CD14-positive monocyte (primary cell): ENCODE measurements around the gene CSGALNACT2. TPM values are rescaled to one million over a fixed set of nuclear protein-coding genes. Genes with fewer than 3 reads are reported as not detected.

ENCODE experiments used
- DNase-seq, 3 donors: peaks; one replicate each; pipeline ENCODE4 v3.0.0-alpha.2; 2011 to 2022
- H2AFZ ChIP-seq: 2 replicates; pipeline ENCODE4 v1.6.0; 2012; ENCODE audit warnings: mild to moderate bottlenecking, low read depth, low read length, inconsistent platforms; ENCODE audit not compliant: insufficient read depth, poor library complexity, severe bottlenecking
- H3K27ac ChIP-seq, 2 donors: 1 replicate in 1 of 2; 2 replicates in 1 of 2; pipeline ENCODE4 v1.5.1; 2012 to 2013; ENCODE audit warnings: low read length in 2 of 2, control low read depth in 1 of 2, inconsistent platforms in 1 of 2, low read depth in 1 of 2, mild to moderate bottlenecking in 1 of 2
- H3K27me3 ChIP-seq, 2 donors: one replicate each; pipeline versions ENCODE4 v1.6.0 to v1.6.1; 2011 to 2013; ENCODE audit warnings: low read length in 2 of 2; ENCODE audit not compliant: control insufficient read depth in 2 of 2, insufficient read depth in 2 of 2
- H3K36me3 ChIP-seq, 2 donors: replicated peaks in 1 of 2; 1 replicate in 1 of 2; 2 replicates in 1 of 2; pipeline versions ENCODE4 v1.5.1 to v1.6.1; 2012 to 2013; ENCODE audit warnings: low read length in 2 of 2, control low read depth in 1 of 2, inconsistent platforms in 1 of 2, mild to moderate bottlenecking in 1 of 2; ENCODE audit not compliant: insufficient read depth in 2 of 2, control insufficient read depth in 1 of 2
- H3K4me1 ChIP-seq, 2 donors: 1 replicate in 1 of 2; 2 replicates in 1 of 2; pipeline versions ENCODE4 v1.5.1 to v1.6.1; 2012 to 2013; ENCODE audit warnings: low read length in 2 of 2, control low read depth in 1 of 2, inconsistent platforms in 1 of 2, mild to moderate bottlenecking in 1 of 2, moderate library complexity in 1 of 2; ENCODE audit not compliant: insufficient read depth in 2 of 2, control insufficient read depth in 1 of 2
- H3K4me2 ChIP-seq: replicated peaks from 2 replicates; pipeline ENCODE3; 2012; ENCODE audit warnings: low read length, moderate library complexity, mild to moderate bottlenecking; ENCODE audit not compliant: poor library complexity, severe bottlenecking; ENCODE audit errors: extremely low read depth
- H3K4me3 ChIP-seq, 3 experiments: fragments of 200-600 bp in 1 of 3; sonication (generic) in 1 of 3; replicated peaks in 1 of 3; 1 replicate in 2 of 3; 2 replicates in 1 of 3; pipeline ENCODE4 v1.5.1; 2011 to 2013; ENCODE audit warnings: low read length in 3 of 3, mild to moderate bottlenecking in 3 of 3, control low read depth in 2 of 3, low read depth in 2 of 3, inconsistent platforms in 1 of 3, moderate library complexity in 1 of 3
- H3K79me2 ChIP-seq: 2 replicates; pipeline ENCODE4 v1.6.0; 2012; ENCODE audit warnings: mild to moderate bottlenecking, control low read depth, inconsistent platforms, low read length, moderate library complexity; ENCODE audit not compliant: insufficient read depth
- H3K9ac ChIP-seq: 2 replicates; pipeline ENCODE4 v1.6.0; 2017; ENCODE audit warnings: low read length, mild to moderate bottlenecking; ENCODE audit not compliant: insufficient read depth, poor library complexity, severe bottlenecking
- H3K9me3 ChIP-seq, 2 donors: replicated peaks in 1 of 2; 1 replicate in 1 of 2; 2 replicates in 1 of 2; pipeline versions ENCODE4 v1.5.1 to v1.6.1; 2012 to 2013; ENCODE audit warnings: low read length in 2 of 2, control low read depth in 1 of 2; ENCODE audit not compliant: control insufficient read depth in 1 of 2, insufficient read depth in 1 of 2
- H4K20me1 ChIP-seq: 2 replicates; pipeline ENCODE4 v1.6.0; 2012; ENCODE audit warnings: mild to moderate bottlenecking, low read length, control low read depth, moderate library complexity; ENCODE audit not compliant: insufficient read depth
- H3K27ac Mint-ChIP-seq, 7 donors: one replicate each; pipeline ENCODE4 v1.8.0; 2020; ENCODE audit warnings: mild to moderate bottlenecking in 7 of 7, mixed read lengths in 7 of 7, moderate library complexity in 6 of 7, inconsistent platforms in 2 of 7
- H3K27me3 Mint-ChIP-seq, 3 donors: one replicate each; pipeline ENCODE4 v1.8.0; 2021 to 2022; ENCODE audit warnings: low read depth in 3 of 3, mild to moderate bottlenecking in 3 of 3, mixed read lengths in 3 of 3, moderate library complexity in 3 of 3, inconsistent platforms in 1 of 3
- H3K36me3 Mint-ChIP-seq, 2 donors: one replicate each; pipeline ENCODE4 v1.8.0; 2020; ENCODE audit warnings: mixed read lengths in 2 of 2, inconsistent platforms in 1 of 2, mild to moderate bottlenecking in 1 of 2
- H3K4me1 Mint-ChIP-seq: one replicate; pipeline ENCODE4 v1.8.0; 2020; ENCODE audit warnings: mild to moderate bottlenecking, mixed read lengths
- H3K4me3 Mint-ChIP-seq, 2 donors: one replicate each; pipeline ENCODE4 v1.8.0; 2020; ENCODE audit warnings: mild to moderate bottlenecking in 2 of 2, mixed read lengths in 2 of 2, moderate library complexity in 1 of 2
- H3K9me3 Mint-ChIP-seq, 7 donors: one replicate each; pipeline ENCODE4 v1.8.0; 2020 to 2022; ENCODE audit warnings: mixed read lengths in 7 of 7, mild to moderate bottlenecking in 6 of 7, moderate library complexity in 6 of 7, inconsistent platforms in 2 of 7
- CTCF ChIP-seq: fragments of 200-600 bp; IDR thresholded peaks from one replicate; pipeline ENCODE4 v1.8.0; 2022; ENCODE audit warnings: antibody characterized with exemption, mild to moderate bottlenecking
- WGBS: methylation state at CpG from one replicate; pipeline ENCODE4 v1.1.5; 2013; ENCODE audit warnings: missing lambda C conversion rate; ENCODE audit not compliant: insufficient coverage; 5-methylcytosine and 5-hydroxymethylcytosine counted together
- intact Hi-C, 2 donors: fragments of 100-400 bp; cut with micrococcal nuclease; formaldehyde crosslinking; loops; one replicate each; pipeline versions ENCODE4 v1.15.0 to v1.15.1; 2023
- polyA plus RNA-seq, 3 donors: library from polyadenylated mRNA; depleted of rRNA in 1 of 3; unstranded in 2 of 3; stranded (reverse) in 1 of 3; fragments of 300-500 nt in 2 of 3; fragments of >200 nt in 1 of 3; fragmentation: Illumina TruSeq in 2 of 3; gene quantifications; 1 replicate in 2 of 3; 2 replicates in 1 of 3; pipeline ENCODE4 v1.2.3, GENCODE V29; 2012 to 2021

The CSGALNACT2 gene
- polyA plus RNA-seq, 3 donors: 43.7 to 80.1 (median 48.2) TPM

GRCh38 chr10:43226851-43227845 is 88.9 kb downstream of the CSGALNACT2 start:
- H3K36me3 ChIP-seq: no peaks in the 10 kb centered on the region
- H3K27ac Mint-ChIP-seq: peak overlapping the region in 1 of 7 donors; percentile 45
- peaks cover 39 to 63% (median 53%) of the 10 kb centered on the region in 3 donors for H3K27me3 Mint-ChIP-seq
- H3K9me3 ChIP-seq: peaks cover 0 to 8% of the 10 kb centered on the region in 2 donors
- H3K27ac ChIP-seq: no peak overlapping the region
- intact Hi-C loops: no loop called here
- no peak for TF ChIP-seq CTCF
- H3K4me1 Mint-ChIP-seq: peaks cover 13% of the 10 kb centered on the region
- H3K4me3 ChIP-seq: no peak overlapping the region
- H3K9ac ChIP-seq: no peak overlapping the region
- H4K20me1 ChIP-seq: no peaks in the 10 kb centered on the region
- DNase-seq: no peak
- peaks cover 4 to 9% of the 10 kb centered on the region in 2 donors for H3K4me1 ChIP-seq
- 97% methylated on average over 5 of the region's 8 CpGs for WGBS
- peaks cover 2 to 40% of the 10 kb centered on the region in 2 donors for H3K27me3 ChIP-seq
- H3K79me2 ChIP-seq: no peaks in the 10 kb centered on the region
- no peaks in the 10 kb centered on the region for H3K36me3 Mint-ChIP-seq
- peak overlapping the region in 1 of 2 donors; percentile 60 for H3K4me3 Mint-ChIP-seq
- H3K4me2 ChIP-seq: no peak overlapping the region
- no peak overlapping the region for H2AFZ ChIP-seq
- H3K9me3 Mint-ChIP-seq: peaks cover 0 to 13% (median 0%) of the 10 kb centered on the region in 7 donors

- peaks cover 2 to 40% of the 10 kb centered on the region in 2 donors for H3K27me3 ChIP-seq
- H3K27ac ChIP-seq: no peak overlapping the region
- H3K4me3 ChIP-seq: no peak overlapping the region
- H3K79me2 ChIP-seq: no peaks in the 10 kb centered on the region
- H3K4me1 Mint-ChIP-seq: peaks cover 13% of the 10 kb centered on the region
- peaks cover 0 to 11% (median 0%) of the 10 kb centered on the region in 7 donors for H3K9me3 Mint-ChIP-seq
- DNase-seq: no peak
- peak overlapping the region in 1 of 7 donors; percentile 45 for H3K27ac Mint-ChIP-seq
- H2AFZ ChIP-seq: no peak overlapping the region
- peaks cover 0 to 8% of the 10 kb centered on the region in 2 donors for H3K9me3 ChIP-seq
- peaks cover 33 to 64% (median 54%) of the 10 kb centered on the region in 3 donors for H3K27me3 Mint-ChIP-seq
- peaks cover 4 to 9% of the 10 kb centered on the region in 2 donors for H3K4me1 ChIP-seq
- H3K4me3 Mint-ChIP-seq: peak overlapping the region in 1 of 2 donors; percentile 85
- H3K4me2 ChIP-seq: no peak overlapping the region
- H4K20me1 ChIP-seq: no peaks in the 10 kb centered on the region
- no peak for TF ChIP-seq CTCF
- H3K36me3 ChIP-seq: no peaks in the 10 kb centered on the region
- H3K36me3 Mint-ChIP-seq: no peaks in the 10 kb centered on the region
- intact Hi-C loops: no loop called here
- no peak overlapping the region for H3K9ac ChIP-seq
- WGBS: 88% methylated on average over 10 of the region's 14 CpGs
Measured at GRCh38 chr10:43227911-43228782, 89.9 kb downstream of the CSGALNACT2 start.
